Measurements from ENCODE around the gene ATP1A4. TPM values are rescaled to one million over a fixed set of nuclear protein-coding genes. Genes with fewer than 3 reads are reported as not detected.
A peak's percentile ranks its signal among the peaks of the same experiment; 100 is the strongest.

The ATP1A4 gene
- total and polyA plus RNA-seq, 10 of the 15 experiments (the other 5 are each of a cell fraction or from before 2014, with no cell fraction given): 0.31 to 1.0 (median 0.54) TPM

GRCh38 chr1:160193091-160193819 is 41.9 kb downstream of the ATP1A4 start (continued):
- TF ChIP-seq BCLAF1 (IDR thresholded peaks at IDR 0.05): no peak
- TF ChIP-seq TCF12 (IDR thresholded peaks at IDR 0.05; ENCODE audit: low read depth, low read length): 0 out of 2 replicates have a peak, but pooled peaks have one; percentile 28
- TF ChIP-seq PAX5 (IDR thresholded peaks at IDR 0.05; ENCODE audit: borderline replicate concordance, low read depth, low read length): 0 out of 2 replicates have a peak, but pooled peaks have one; percentile 36
- no peak for TF ChIP-seq BCL3 (IDR thresholded peaks at IDR 0.05; ENCODE audit: borderline replicate concordance, insufficient read depth, low read depth, low read length, poor library complexity, severe bottlenecking)
- no peak; the same call in 1 of the 2 replicates for TF ChIP-seq CREM (IDR thresholded peaks at IDR 0.05; ENCODE audit: low read depth)
- no peak for TF ChIP-seq FOS (IDR thresholded peaks at IDR 0.05; ENCODE audit: borderline replicate concordance, extremely low read depth, insufficient read length)
- TF ChIP-seq NBN (IDR thresholded peaks at IDR 0.05): peak; percentile 58; the same call in 1 of the 2 replicates
- TF ChIP-seq EGR1 (IDR thresholded peaks at IDR 0.05; ENCODE audit: borderline replicate concordance in 1 of 2, low read depth in 2 of 2, low read length in 2 of 2): no peak
- TF ChIP-seq SUPT20H (IDR thresholded peaks at IDR 0.05; ENCODE audit: borderline replicate concordance, control insufficient read depth, low read depth, low read length): no peak
- peak; percentile 88; the same call in 2 of the 3 replicates for TF ChIP-seq POU2F2 (IDR thresholded peaks at IDR 0.05; ENCODE audit: borderline replicate concordance, low read depth, low read length)
- TF ChIP-seq TCF7 (IDR thresholded peaks at IDR 0.05; ENCODE audit: borderline replicate concordance): no peak
- TF ChIP-seq SMAD5 (IDR thresholded peaks at IDR 0.05; ENCODE audit: low read depth): no peak
- peak; percentile 58; the same call in 1 of the 2 replicates for TF ChIP-seq ESRRA (IDR thresholded peaks at IDR 0.05; ENCODE audit: low read length)
- peak; percentile 77; the same call in 1 of the 2 replicates for TF ChIP-seq ZNF24 (IDR thresholded peaks at IDR 0.05)
- TF ChIP-seq EP300 (IDR thresholded peaks at IDR 0.05; ENCODE audit: borderline replicate concordance in 1 of 2, control insufficient read depth in 1 of 2, low read depth in 2 of 2, low read length in 2 of 2): no peak
- TF ChIP-seq RAD21 (IDR thresholded peaks at IDR 0.05; ENCODE audit: insufficient read depth, low read depth, low read length): peak; percentile 100
- TF ChIP-seq E2F4 (IDR thresholded peaks at IDR 0.05; ENCODE audit: low read depth, low read length): 0 out of 2 replicates have a peak, but pooled peaks have one; percentile 31
- TF ChIP-seq ATF3 (IDR thresholded peaks at IDR 0.05; ENCODE audit: borderline replicate concordance, extremely low read depth, low read depth, low read length): no peak
- no peak for TF ChIP-seq RBBP5 (conservative IDR thresholded peaks at IDR 0.05)
- no peak for TF ChIP-seq NR2C2 (IDR thresholded peaks at IDR 0.05; ENCODE audit: borderline replicate concordance, control insufficient read depth, insufficient read length, low read depth)
- TF ChIP-seq IKZF1 (conservative IDR thresholded peaks at IDR 0.05): peak; percentile 45; the same call in 1 of the 2 replicates
- 0 out of 2 replicates have a peak, but pooled peaks have one; percentile 25 for TF ChIP-seq EED (IDR thresholded peaks at IDR 0.05; ENCODE audit: low read depth)
- TF ChIP-seq RFX5 (IDR thresholded peaks at IDR 0.05; ENCODE audit: low read depth, low read length): no peak
- TF ChIP-seq STAT3 (IDR thresholded peaks at IDR 0.05; ENCODE audit: low read depth, low read length): no peak
- TF ChIP-seq CHD1 (IDR thresholded peaks at IDR 0.05; ENCODE audit: low read depth, low read length): no peak
